Measurements from ENCODE around the gene NME5.

Gene NME5

DNA sequence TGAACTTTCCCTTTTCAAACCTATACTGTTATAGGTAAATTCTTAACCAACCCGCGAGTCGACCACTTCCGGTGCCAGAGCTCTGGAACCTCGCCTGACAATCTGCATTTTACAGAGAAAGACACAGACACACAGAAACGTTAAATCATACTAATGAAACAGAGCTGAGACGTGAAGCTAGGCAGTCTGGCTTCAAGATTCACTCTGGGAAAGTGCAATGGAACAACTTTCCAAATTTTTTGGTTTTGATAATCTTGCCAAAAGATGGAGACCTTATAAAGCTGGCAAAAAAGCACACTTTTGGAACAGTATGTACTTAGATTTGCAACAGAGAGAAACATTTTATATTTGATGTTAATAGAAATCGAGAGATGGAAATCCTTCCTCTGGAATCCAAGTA lies 71.3 kb downstream of the NME5 start:
- no peak for DNase-seq (ENCODE audit: low read depth)
- no peak for TF ChIP-seq CTCF (IDR thresholded peaks at IDR 0.05; ENCODE audit: insufficient read depth, low read depth, low read length, missing control alignments)

More for the DNA sequence above, 71.3 kb downstream of the NME5 start:
- H3K4me3 ChIP-seq (ENCODE audit: low read depth, low read length), result no peak overlapping the region

All from GM12865 (cell line).